Breast epithelium (tissue), 3 donors: ENCODE measurements around the gene WDR1.

ENCODE experiments used
- POLR2A ChIP-seq: fragments of 450-650 bp; IDR thresholded peaks from one replicate; pipeline ENCODE4 v1.6.1; 2016; ENCODE audit warnings: antibody characterized with exemption, mild to moderate bottlenecking, moderate library complexity
- TF ChIP-seq, protein P1 (sequence below), 3 donors: fragments of 450-650 bp; IDR thresholded peaks; one replicate each; pipeline ENCODE4 v1.5.1; 2016 to 2017; ENCODE audit warnings: antibody characterized with exemption in 3 of 3, mild to moderate bottlenecking in 3 of 3, moderate library complexity in 3 of 3

GRCh38 chr4:10030972-10031667 lies 85.5 kb downstream of the WDR1 start:
- no peak for TF ChIP-seq POLR2A
- TF ChIP-seq, protein P1, sequence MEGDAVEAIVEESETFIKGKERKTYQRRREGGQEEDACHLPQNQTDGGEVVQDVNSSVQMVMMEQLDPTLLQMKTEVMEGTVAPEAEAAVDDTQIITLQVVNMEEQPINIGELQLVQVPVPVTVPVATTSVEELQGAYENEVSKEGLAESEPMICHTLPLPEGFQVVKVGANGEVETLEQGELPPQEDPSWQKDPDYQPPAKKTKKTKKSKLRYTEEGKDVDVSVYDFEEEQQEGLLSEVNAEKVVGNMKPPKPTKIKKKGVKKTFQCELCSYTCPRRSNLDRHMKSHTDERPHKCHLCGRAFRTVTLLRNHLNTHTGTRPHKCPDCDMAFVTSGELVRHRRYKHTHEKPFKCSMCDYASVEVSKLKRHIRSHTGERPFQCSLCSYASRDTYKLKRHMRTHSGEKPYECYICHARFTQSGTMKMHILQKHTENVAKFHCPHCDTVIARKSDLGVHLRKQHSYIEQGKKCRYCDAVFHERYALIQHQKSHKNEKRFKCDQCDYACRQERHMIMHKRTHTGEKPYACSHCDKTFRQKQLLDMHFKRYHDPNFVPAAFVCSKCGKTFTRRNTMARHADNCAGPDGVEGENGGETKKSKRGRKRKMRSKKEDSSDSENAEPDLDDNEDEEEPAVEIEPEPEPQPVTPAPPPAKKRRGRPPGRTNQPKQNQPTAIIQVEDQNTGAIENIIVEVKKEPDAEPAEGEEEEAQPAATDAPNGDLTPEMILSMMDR (IDR thresholded peaks at IDR 0.05): no peak
